ENCODE data around the gene GUCY2C.

The GUCY2C gene

GRCh38 chr12:14619741-14620501 is 76.5 kb downstream of the GUCY2C start:
- no peak for DNase-seq

- peak; percentile 34 for DNase-seq
Measured at GRCh38 chr12:14618983-14619382, 77.4 kb downstream of the GUCY2C start.

GRCh38 chr12:14614704-14615121 is 81.7 kb downstream of the GUCY2C start:
- DNase-seq = no peak

GRCh38 chr12:14613718-14614117 is 82.7 kb downstream of the GUCY2C start:
- DNase-seq = no peak

- DNase-seq = no peak
Measured at GRCh38 chr12:14612898-14613445, 83.4 kb downstream of the GUCY2C start.

- no peak for DNase-seq
Measured at GRCh38 chr12:14612250-14612649, 84.1 kb downstream of the GUCY2C start.

GRCh38 chr12:14611640-14612203 is 84.7 kb downstream of the GUCY2C start:
- no peak for DNase-seq

- DNase-seq = peak; percentile 61
Measured at GRCh38 chr12:14607568-14607967, 88.8 kb downstream of the GUCY2C start.

- DNase-seq = peak; percentile 34
Measured at GRCh38 chr12:14605401-14605989, 90.9 kb downstream of the GUCY2C start.

GRCh38 chr12:14601692-14602478 is 94.5 kb downstream of the GUCY2C start:
- DNase-seq = no peak

- DNase-seq = no peak
Measured at GRCh38 chr12:14597480-14597879, 98.9 kb downstream of the GUCY2C start.

GRCh38 chr12:14591719-14592118 is 104.7 kb downstream of the GUCY2C start:
- no peak for DNase-seq

GRCh38 chr12:14589169-14590004 is 107.0 kb downstream of the GUCY2C start:
- DNase-seq = no peak

GRCh38 chr12:14588571-14588970 is 107.8 kb downstream of the GUCY2C start:
- no peak for DNase-seq

- no peak for DNase-seq
Measured at GRCh38 chr12:14578646-14579045, 117.8 kb downstream of the GUCY2C start.

- DNase-seq = peak; percentile 69
Measured at GRCh38 chr12:14577344-14577743, 119.1 kb downstream of the GUCY2C start.

- DNase-seq = no peak
Measured at GRCh38 chr12:14576896-14577295, 119.5 kb downstream of the GUCY2C start.

GRCh38 chr12:14575585-14575984 is 120.8 kb downstream of the GUCY2C start:
- DNase-seq = no peak

- DNase-seq = no peak
Measured at GRCh38 chr12:14573118-14573517, 123.3 kb downstream of the GUCY2C start.

- DNase-seq = no peak
Measured at GRCh38 chr12:14572401-14572800, 124.0 kb downstream of the GUCY2C start.

GRCh38 chr12:14571779-14572178 is 124.6 kb downstream of the GUCY2C start:
- DNase-seq = no peak

- DNase-seq = no peak
Measured at GRCh38 chr12:14570231-14570630, 126.2 kb downstream of the GUCY2C start.

Data from hematopoietic multipotent progenitor cell treated with erythropoietin and hydrocortisone succinate and interleukin-3 and kit ligand, for 6 days (in vitro differentiated cells).